ENCODE data around the gene LRFN2.
A peak's percentile ranks its signal among the peaks of the same experiment; 100 is the strongest.

The LRFN2 gene

DNA sequence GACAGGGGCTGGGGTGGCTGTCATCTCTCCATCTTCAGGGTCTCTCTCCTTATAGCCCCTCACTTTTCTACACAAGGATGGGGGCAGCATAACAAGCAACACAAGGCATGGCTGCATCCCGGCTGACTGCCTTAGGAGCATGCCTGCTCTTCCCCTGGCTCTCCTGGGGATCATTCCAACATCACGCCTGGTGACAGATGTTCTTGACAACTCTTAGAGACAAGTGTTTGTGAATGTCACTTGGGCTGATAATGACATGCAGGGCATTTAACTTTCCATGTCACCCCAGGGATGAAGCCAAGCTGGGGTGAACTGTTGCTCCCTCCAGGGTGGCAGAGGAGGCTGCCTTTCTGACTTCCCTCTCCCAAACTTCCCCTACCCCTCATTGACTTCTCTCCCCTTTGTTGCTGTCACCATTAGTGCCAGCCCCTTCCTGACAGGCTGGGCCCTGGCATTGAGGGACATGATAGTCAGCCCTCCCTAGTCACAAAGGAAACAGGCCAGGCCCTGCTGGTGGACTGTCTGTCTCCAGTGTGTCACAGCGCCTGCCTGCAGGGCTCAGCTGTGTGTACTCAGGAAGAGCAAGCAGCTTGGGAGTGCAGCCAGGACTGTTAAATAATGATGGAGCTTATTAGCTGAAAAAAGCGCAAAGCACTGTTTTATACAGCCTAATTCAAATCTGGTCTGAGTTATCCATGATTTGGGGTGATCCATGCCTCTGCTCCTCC lies 161.8 kb downstream of the LRFN2 start:
- peak; percentile 82 for DNase-seq

DNA sequence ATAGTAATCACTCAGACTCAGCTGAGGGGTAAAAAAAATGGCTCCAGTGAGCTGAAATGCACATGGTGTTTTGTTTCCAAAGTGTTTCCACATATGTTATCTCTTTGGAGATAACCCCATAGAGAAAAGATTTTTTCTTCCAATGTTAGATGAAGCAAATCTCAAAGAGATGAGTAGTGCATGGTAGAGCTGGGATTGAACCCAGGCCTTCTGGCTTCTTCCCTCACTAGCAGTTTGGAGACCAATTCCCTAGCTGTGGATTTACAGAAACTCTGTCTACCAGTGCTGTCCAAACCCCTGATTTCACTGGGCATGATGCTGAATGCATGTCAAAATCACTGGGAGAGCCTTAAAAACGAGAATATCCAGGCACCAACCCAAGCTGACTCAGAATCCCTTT lies 165.1 kb downstream of the LRFN2 start:
- no peak for DNase-seq

DNA sequence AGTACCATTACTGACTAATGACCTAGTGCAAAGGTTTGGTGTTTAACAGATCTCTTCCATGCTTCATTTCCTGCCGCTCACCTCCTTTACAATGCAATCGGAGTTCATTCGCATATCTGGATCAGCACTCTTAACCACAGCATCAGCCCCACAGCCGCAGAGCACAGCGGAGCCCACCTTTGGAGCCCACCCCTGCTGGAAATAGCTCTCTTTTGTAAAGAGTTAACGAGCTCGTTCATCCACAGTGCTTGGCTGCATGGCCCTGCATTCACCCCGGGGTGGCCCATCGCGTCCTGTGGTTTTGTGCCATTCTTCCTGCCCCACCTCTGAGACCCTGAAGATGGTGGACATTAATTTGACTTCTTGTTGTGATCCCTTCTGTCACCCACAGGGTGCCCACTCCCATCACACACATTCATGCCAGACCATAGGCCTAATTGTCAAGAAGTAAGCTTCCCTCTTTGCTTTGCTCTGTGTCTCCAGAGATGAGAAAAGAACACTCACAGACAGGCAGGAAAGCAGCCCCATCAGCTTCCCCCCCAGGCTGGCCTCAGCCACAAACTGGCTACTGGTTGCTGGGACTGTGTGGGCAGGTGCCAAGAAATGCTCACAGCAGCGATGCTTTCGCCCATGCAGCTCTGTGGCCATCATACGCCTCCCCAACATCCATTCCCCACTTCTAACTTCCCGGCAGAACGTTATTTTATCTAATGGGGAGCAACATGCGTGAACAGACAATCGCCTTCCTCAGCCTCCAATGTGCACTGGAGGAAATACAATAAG lies 167.0 kb downstream of the LRFN2 start:
- no peak for DNase-seq

DNA sequence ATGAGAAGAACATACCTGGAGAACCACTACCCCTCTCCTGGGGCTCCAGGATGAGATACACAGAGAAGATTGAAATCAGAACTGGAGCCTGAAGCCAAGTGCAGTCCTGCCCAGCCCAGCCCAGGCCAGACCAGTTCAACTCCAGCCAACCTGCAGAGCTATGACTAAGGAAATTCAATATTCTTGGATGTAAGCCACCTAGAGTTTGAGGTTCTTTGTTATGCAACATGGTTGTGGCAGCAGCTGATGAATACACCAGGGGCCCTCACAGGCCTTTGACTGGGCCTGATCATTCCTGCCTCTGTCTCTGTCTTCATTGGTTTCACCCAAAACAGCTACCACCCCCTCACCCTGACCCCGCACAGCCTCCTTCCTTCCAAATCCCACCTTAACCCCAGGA lies 167.8 kb downstream of the LRFN2 start:
- no peak for DNase-seq

DNA sequence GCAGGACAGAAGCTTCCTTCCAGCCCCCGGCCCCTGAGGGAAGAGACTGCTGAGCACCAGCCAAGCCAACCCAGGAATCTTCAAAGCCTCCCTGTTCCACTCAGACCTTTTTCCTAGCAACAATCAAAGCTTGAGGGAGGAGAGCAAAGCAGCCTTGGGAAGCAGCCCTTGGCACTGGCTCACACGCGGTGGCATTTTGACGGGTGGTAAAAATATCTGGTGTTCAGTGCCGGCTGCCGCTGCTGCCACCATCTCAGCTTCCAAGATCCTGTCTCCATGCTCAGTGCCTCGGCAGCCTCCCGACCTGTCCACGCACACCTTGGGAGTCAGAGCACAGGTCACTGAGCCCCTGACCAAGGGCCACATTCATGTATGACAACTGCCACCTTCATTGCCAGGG lies 170.1 kb downstream of the LRFN2 start:
- DNase-seq: no peak

DNA sequence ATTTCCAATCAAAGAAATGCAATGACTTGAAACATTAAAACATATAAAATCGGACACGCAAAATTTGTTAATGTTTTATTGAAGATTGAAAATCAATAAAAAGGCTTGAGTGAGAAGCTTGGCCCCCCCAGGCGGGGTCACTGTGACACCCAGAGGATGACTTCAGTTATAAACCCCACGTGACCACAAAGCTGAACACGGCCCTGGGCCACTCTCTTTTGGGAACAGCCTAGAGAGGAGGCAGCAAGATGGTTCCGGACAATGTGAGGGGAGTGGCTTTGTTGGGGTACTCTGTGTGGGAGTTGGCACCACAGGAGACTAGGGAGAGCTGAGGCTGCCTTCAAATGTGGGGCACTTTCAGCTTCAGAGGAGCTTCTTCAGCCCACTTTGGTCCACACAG lies 172.5 kb downstream of the LRFN2 start:
- no peak for DNase-seq

DNA sequence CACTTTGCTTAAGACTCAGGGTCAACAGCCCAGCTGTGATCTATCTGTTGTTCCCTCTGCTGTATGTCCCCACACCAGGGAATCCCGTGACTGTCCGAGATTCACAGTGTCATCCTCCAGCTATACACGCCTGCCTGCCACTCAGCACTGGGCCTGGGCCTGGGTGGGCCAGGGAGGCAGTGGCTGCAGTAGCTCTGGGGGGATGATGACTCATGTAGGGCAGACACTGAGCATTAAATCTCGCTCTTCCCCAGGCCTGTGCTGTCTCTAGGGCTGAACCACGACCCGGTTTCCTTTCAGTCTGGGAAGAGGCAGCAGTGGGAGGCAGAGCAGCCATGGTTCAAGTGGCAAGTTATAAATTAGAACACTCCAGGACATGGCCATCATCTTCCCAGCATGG lies 173.9 kb downstream of the LRFN2 start:
- DNase-seq: no peak

DNA sequence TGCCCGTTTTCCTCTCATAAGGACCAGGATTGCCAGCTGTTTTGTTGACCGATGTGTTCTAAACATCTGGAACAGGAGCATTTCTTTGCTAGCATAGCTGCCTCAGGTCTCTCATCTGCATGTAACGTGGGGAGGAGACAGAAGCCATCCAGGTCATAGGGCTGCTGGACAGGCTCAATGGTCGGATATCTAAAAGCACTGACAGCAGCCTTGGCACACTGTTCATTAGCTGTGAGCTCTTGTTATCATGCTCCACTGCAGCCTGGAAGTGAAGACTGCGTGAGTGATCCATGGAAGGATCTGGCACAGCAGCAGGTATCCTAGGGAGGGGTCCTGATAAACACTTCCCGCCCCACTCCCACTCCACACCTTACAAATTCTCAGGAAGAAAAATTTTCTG lies 175.3 kb downstream of the LRFN2 start:
- DNase-seq: no peak

DNA sequence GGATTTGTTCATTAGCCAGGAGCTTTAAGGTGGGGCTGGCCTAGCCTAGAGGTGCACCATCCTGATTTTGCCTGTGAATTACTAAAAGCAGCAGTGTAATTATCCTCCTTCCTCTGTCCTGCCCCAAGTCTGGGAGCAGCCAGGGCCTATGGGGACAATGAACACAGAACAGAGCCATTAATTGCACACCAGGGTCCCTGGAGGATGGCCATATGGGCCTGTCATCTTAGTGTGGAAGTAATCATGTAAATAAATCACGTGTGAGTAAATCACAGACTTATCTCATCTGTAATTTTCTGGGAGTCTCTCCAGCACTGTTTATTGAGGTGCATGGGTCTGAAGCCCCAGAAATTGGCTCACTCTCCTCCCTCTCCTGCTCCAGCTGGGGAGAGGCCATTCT lies 176.3 kb downstream of the LRFN2 start:
- peak; percentile 50 for DNase-seq

DNA sequence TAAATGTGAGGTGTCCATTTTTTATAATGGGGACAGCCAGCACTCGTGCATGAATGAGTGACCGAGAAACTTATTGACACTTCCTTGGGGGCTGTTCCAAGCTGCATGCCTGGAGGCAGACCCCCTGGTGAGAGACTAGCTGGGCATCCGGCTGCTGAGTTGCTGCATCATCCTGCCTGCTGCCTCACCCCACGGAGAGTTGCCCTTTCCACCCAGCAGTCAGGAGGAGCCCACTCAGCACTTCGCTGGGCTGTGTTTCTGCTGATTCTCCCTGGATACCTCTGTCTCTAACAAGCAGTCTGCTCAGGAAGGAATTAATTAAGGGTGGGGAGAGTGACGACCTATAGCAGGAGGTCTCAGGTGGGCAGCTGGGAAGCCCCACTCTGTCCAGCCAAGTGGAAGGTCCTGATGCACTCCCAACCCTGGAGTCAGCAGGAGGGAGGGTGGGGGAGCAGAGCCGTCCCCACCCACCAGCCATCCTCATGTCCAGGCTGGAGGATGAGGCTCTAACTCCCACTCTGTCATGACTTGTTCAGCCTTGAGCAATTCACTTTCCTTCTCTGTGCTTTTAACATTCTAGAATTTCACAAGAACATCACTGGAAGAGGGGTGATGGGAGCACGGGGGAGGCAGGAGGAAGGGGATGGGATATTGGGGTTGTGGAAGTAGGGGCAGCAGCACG lies 177.3 kb downstream of the LRFN2 start:
- peak; percentile 36 for DNase-seq

DNA sequence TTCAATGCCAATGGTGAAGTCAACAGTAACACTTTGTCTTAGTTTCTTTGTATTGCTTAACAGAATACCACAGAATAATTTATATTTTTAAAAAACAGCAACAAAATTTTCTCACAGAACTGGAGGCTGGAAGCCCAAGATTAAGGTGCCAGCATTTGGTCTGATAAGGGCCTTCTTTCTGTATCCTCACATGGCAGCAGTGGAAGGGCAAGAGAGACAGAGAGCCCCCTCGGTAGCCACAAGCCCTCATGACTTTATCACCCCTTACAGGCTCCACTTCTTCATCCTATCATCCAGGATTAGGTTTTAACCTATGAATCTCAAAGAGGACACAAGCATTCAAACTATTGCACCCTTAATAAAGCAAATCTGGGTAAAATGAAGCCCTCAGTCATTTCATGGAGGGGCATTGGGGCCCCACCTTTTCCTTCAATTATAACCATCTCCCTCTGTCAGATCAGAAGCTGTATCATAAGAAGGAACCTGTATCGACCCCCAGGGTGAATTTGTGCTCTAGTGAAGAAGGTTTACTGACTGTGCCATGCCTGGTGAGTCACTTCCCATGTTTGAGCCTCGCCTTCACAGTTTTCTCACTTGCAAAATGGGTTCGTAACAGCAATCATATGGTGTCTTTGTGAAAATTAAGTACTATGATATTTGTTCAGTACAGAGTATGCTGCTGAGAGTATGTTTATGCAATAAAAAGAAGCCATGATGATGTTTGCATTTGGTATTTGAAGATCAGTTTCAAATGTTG lies 178.2 kb downstream of the LRFN2 start:
- no peak for DNase-seq

DNA sequence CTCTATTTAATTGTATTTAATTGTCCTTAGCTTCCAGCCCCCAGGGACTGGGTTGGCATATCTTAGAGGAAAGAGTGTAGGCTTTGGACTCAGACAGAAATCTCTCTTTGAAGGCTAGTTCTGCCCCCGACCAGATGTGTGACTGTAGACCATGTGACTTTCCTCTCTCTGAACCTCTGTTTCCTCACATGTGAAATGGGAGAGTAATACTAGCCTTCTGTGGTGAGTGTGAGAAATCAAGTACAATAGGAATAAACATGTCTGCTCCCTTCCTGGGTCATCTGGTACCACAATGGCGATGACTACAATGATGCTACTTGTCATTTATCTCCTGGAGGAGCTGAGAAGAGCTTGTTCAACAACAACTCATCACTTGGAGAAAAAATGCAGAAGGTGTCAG lies 179.9 kb downstream of the LRFN2 start:
- DNase-seq: no peak

DNA sequence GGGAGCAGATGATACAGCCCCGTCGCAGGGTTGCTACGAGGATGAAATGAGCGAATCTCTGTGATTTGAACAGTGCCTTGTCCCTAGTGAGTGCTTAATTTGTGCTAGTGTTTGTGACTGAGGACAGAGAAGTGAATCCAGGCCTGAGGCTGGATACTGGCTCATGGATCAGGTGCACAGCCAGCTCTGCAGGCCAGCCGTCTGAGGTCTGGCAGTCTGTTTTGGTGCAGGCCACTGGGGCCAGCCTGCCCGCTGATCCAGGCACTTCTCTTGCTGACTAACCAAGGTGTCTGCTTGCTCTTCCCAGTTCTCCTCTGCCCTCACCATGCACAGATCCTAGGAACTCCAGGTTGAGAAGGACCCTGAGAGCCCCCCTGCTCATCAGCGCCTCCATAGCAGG lies 181.0 kb downstream of the LRFN2 start:
- DNase-seq: no peak

DNA sequence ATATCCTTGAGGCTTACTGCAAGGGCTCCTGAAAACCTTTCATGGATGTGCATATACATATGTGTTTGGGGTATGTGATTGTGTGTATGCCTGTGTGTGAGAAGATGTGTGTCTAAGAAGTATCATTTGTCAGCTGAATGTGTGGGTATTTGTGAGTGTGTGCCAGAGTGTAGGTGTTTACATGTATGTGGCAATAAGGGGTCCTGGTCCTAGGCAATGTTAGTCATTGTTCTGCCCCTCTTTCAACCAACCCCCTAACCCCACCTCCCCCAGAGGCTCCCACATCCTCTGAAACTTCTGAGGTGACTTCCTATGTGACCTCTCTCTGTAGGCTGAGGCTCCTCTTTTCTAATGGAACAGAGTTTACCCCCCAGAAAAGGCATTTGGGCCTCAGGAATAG lies 186.4 kb downstream of the LRFN2 start:
- DNase-seq: no peak

DNA sequence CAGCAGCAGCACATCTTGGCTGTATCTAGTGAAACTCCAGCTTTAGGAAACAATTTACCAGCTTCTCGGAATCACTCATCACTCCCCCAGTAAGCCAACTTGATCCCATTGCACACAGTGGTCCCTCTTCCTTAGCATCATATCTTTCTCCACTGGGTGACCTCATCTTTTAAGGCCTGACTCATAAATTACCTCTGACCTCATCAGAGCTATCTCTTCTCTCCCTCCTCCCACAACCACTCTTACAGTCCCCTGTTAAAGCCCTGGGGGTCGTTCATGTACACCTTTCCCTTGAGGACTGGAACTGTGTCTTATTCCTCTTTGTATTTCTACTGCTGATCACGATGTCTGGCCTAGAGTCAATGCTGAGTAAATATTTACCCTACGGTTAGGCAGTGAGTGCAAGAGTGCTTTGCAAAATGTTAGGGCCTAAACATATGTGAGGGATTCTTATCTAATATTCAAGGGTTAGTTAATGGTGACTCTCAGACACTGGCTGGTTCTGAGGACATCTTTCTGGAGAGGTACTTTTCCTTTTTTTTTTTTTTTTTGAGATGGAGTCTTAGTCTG lies 187.2 kb downstream of the LRFN2 start:
- no peak for DNase-seq

DNA sequence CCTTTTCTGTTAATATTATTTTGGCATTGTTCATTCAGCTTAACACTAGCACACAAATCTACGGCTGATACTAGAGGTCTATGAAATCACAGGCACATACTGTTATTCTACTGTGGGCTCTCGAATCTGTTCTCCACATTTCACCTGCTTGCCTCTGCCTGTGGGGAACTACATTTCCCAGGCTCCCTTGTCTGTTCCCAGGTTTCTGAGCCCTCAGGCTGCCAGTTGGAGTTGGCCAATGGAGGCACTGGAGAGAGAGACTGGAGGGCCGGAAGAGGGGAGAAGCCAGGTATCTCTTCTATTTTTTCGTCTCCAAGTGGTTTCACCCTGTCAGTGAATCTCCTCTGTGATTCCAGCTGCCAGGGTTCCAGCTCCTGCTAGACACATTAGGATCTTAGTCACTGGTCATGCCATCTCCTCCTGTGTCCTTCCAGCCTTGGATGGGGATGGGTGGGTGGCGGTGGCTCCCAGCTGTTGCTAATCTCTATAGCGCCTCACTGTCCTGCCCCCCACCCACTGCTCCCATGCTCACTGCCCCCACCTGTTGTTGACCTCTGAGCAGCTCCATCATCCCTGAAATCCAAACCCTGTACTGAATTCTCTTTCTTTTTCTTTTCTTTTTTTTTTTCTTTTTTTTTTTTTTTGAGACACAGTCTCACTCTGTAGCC lies 188.2 kb downstream of the LRFN2 start:
- DNase-seq: no peak

DNA sequence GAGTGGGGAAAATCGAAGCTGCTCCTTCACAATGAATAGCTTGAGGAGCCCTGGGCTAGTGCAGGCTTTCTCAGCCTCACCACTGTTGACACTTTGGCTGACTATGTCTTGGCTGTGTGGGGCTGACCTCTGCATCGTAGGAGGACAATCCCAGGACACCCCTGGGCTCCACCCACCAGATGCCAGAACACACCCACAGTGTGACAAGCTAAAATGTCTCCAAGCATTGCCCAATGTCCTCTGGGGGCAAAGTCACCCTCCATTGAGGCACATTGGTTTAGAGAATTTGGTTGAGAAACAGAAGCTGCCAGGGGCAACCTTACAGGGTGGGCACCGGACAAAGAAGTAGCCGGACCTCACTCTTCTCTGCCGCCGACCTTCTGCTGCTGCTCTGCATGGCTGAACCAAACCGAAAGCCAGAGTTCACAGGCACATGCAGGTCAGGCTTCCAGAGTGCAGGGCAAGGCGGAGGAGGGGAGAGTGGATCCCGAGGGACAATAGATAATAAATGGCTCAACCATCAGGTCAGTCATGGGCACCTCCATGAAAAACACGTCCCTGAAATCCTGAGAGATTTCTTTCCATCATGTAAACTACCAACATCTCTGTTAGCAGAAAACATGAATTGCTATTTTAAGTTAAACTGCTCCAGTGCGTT lies 189.0 kb downstream of the LRFN2 start:
- no peak for DNase-seq

DNA sequence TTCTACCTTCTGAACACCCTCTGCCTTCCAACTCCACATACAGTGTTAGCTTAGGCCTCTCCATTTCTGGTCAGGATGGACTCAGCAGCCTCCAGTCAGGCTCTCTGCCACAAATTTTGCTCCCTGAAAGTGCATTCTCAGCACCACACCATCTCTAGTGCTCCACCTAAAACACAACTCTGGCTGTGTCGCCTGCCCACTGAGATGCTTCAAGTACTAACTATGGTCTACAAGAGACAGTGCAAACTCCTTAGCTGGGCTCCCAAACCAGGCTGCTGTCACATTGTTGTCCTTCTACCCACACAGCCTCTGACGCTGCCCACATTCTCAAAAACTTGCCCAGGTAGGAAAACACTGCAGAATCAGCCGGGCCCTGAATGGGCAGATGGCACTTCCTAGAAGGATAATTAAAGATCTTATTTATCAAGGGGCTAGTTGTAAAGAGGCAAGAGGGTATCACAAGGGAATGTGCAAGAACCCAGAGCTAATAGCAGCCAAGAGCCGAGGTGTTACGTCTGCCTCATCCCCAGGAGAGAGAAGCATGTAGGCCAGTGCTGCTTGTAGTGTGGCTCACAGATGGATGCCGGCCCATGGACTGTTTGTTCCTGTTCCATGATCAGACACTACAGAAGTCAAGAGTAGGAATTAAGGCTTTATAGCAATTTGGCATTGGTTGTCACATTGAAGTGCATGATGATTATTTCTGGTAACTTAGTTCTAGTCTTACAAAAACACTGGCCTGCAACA lies 189.7 kb downstream of the LRFN2 start:
- no peak for DNase-seq

DNA sequence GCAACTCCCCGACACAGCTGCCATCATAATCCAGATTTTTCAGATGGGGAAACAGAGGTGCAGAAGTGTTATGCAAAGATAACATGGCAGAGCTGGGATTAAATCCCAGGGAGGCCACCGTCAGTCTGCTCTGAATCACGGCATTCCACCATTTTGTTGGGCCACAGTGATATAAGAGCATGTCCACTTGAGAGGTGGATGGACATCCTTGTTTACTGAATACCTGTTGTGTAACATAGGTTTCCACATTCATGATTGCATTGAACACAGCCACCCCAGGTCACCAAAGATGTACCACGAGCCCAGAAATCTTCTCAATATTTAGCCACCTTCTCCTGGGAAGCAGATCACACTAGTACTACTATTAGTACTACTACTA lies 191.5 kb downstream of the LRFN2 start:
- no peak for DNase-seq

DNA sequence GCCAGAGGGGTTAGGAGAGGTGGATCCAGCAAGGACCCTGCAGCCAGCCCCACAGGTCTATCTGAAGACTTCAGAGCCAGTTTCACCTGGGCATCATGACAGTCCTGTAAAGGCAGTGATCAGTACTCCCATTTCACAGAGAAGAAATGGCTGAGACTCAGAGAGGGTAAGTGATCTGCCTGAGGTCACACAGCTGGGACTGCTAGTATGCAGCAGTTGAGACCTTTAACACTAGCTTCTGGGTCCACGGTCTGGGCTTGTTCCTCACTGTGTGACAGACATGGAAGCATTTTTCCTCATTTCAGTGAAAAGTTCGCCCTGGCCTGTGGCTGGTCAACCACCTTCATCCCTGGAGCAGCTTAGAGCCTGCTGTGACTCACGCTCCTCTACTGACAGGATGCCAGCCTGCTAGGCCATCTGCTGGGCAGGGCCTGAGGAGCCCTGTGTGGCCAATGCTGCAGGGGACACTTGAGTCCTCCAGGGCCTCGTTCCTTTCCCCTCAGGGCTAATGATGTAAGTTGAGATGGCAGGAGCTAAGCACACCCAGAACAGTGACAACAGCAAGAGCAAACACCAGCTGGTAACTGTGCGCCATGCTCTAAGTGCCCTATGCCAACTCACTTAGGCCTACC lies 192.0 kb downstream of the LRFN2 start:
- DNase-seq: no peak

DNA sequence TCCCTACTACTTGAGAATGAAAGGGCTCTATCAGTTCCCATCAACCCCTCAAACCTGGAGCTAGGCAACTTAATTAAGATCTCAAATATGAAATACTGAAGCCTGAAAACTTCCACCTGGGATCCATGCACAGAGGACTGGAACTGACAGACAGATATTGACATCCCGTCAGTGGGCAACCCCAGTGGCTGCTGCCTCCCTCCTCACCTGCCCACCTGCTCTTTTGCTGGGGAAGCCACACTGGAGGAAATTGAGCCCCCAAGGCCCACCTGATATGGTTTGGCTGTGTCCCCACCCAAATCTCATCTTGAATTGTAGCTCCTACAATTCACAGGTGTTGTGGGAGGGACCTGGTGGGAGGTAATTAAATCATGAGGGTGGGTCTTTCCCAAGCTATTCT lies 192.8 kb downstream of the LRFN2 start:
- DNase-seq: no peak
